ENCODE data around the gene XYLT2.

- no peak for TF ChIP-seq CTCF (conservative IDR thresholded peaks at IDR 0.05; ENCODE audit: low read length)
- no peak for TF ChIP-seq EZH2phosphoT487 (IDR thresholded peaks at IDR 0.05; ENCODE audit: borderline replicate concordance)
These were observed 12.3 kb downstream of the XYLT2 start for GRCh38 chr17:50358177-50358576.

Data from Loucy (cell line).